ENCODE results near the gene CDH4.

DNA sequence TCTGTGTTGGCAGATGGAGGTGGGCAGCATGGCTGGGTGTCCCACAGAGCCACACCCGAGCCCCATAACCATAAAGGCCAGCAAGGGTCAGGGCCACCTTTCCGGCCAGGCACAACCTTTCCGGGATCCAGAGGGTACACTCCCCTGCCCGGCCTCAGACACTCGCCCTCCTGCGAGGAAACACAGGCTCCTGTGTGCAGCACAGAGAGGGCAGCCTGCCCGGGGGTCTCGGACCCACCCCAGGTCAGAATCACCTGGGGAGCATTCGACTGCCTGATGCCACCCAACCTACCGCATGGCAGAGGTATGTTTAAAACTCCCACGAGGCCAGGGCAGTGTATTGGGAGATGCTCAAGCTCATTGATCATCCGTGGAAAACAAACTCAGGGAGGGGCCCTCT is 553.3 kb downstream of the CDH4 start:
- TF ChIP-seq, protein P1, sequence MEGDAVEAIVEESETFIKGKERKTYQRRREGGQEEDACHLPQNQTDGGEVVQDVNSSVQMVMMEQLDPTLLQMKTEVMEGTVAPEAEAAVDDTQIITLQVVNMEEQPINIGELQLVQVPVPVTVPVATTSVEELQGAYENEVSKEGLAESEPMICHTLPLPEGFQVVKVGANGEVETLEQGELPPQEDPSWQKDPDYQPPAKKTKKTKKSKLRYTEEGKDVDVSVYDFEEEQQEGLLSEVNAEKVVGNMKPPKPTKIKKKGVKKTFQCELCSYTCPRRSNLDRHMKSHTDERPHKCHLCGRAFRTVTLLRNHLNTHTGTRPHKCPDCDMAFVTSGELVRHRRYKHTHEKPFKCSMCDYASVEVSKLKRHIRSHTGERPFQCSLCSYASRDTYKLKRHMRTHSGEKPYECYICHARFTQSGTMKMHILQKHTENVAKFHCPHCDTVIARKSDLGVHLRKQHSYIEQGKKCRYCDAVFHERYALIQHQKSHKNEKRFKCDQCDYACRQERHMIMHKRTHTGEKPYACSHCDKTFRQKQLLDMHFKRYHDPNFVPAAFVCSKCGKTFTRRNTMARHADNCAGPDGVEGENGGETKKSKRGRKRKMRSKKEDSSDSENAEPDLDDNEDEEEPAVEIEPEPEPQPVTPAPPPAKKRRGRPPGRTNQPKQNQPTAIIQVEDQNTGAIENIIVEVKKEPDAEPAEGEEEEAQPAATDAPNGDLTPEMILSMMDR (IDR thresholded peaks at IDR 0.05) = no peak
- no peak for TF ChIP-seq POLR2AphosphoS5 (IDR thresholded peaks at IDR 0.05)
- no peak for TF ChIP-seq POLR2A (IDR thresholded peaks at IDR 0.05)
- no peak for TF ChIP-seq EP300 (IDR thresholded peaks at IDR 0.05)

All from upper lobe of left lung (tissue), 4 donors.